Esophagus squamous epithelium (tissue), 5 donors: ENCODE measurements around the gene DOCK8. TPM values are rescaled to one million over a fixed set of nuclear protein-coding genes. Genes with fewer than 3 reads are reported as not detected.

Experiments
- DNase-seq: peaks from one replicate; lab custom pipeline; 2025; lab: John Stamatoyannopoulos, UW
- H3K27ac ChIP-seq, 4 donors: fragments of 200-600 bp; sonication (generic); one replicate each; pipeline ENCODE4 v1.5.1; 2016 to 2019; ENCODE audit warnings: mild to moderate bottlenecking in 1 of 4
- H3K27me3 ChIP-seq, 4 donors: fragments of 200-600 bp; sonication (generic); 1 replicate in 3 of 4; 2 replicates in 1 of 4; pipeline versions ENCODE4 v1.5.1 to v1.6.0; 2017 to 2021; ENCODE audit warnings: antibody characterized with exemption in 1 of 4
- H3K36me3 ChIP-seq, 3 donors: fragments of 200-600 bp; sonication (generic); one replicate each; pipeline ENCODE4 v1.5.1; 2016 to 2019
- H3K4me1 ChIP-seq, 3 donors: fragments of 200-600 bp; sonication (generic); one replicate each; pipeline ENCODE4 v1.5.1; 2017 to 2019
- H3K4me3 ChIP-seq, 4 donors: fragments of 200-600 bp; sonication (generic); 1 replicate in 3 of 4; 2 replicates in 1 of 4; pipeline ENCODE4 v1.5.1; 2016 to 2019; ENCODE audit warnings: mild to moderate bottlenecking in 2 of 4, moderate library complexity in 1 of 4
- H3K9me3 ChIP-seq, 3 donors: fragments of 200-600 bp; sonication (generic); one replicate each; pipeline ENCODE4 v1.5.1; 2016 to 2019
- POLR2A ChIP-seq, 4 donors: fragments of 450-650 bp; IDR thresholded peaks; one replicate each; pipeline ENCODE4 v1.6.1; 2017; ENCODE audit warnings: antibody characterized with exemption in 4 of 4, mild to moderate bottlenecking in 4 of 4, moderate library complexity in 3 of 4
- WGBS, 2 donors: methylation state at CpG; one replicate each; pipeline ENCODE4 v1.1.5; 2018; 5-methylcytosine and 5-hydroxymethylcytosine counted together
- intact Hi-C: fragments of 100-400 bp; cut with DNase I; formaldehyde crosslinking; loops from one replicate; pipeline ENCODE4 v1.15.0; 2022
- total RNA-seq, 4 donors: library from RNA; depleted of rRNA; stranded (reverse); fragments of >200 nt; gene quantifications; one replicate each; pipeline ENCODE4 v1.1.0, GENCODE V29; 2016
- TF ChIP-seq, protein P1 (sequence below), 6 experiments: fragments of 450-650 bp in 4 of 6; fragments of 200-600 bp in 2 of 6; sonication (generic) in 2 of 6; IDR thresholded peaks; one replicate each; pipeline ENCODE4 v1.5.1; 2016 to 2019; ENCODE audit warnings: antibody characterized with exemption in 6 of 6, mild to moderate bottlenecking in 4 of 6, moderate library complexity in 4 of 6
- donor health status: DM: yes; HTN: yes; CAD: no.

The DOCK8 gene
- total RNA-seq, 4 donors from 2014 or later: 6.9 to 21.6 (median 15.2) TPM

- Histone ChIP-seq H3K4me3 (no peak overlapping the region), H3K4me1 (peaks cover 0 to 5% (median 0%) of the 10 kb centered on the region in 3 donors), H3K27me3 (no peaks in the 10 kb centered on the region), H3K27ac (no peak overlapping the region), H3K9me3 (no peaks in the 10 kb centered on the region), H3K36me3 (no peaks in the 10 kb centered on the region)
- DNase-seq: no peak
- intact Hi-C loops: no loop called here
- 73 to 78% methylated on average over 5 of the region's 5 CpGs for WGBS, 2 donors
- TF ChIP-seq POLR2A (IDR thresholded peaks at IDR 0.05): no peak
- TF ChIP-seq, protein P1, sequence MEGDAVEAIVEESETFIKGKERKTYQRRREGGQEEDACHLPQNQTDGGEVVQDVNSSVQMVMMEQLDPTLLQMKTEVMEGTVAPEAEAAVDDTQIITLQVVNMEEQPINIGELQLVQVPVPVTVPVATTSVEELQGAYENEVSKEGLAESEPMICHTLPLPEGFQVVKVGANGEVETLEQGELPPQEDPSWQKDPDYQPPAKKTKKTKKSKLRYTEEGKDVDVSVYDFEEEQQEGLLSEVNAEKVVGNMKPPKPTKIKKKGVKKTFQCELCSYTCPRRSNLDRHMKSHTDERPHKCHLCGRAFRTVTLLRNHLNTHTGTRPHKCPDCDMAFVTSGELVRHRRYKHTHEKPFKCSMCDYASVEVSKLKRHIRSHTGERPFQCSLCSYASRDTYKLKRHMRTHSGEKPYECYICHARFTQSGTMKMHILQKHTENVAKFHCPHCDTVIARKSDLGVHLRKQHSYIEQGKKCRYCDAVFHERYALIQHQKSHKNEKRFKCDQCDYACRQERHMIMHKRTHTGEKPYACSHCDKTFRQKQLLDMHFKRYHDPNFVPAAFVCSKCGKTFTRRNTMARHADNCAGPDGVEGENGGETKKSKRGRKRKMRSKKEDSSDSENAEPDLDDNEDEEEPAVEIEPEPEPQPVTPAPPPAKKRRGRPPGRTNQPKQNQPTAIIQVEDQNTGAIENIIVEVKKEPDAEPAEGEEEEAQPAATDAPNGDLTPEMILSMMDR (IDR thresholded peaks at IDR 0.05): no peak
Measured at GRCh38 chr9:242461-243080, 27.9 kb downstream of the DOCK8 start.

GRCh38 chr9:248278-248961, 33.8 kb downstream of the DOCK8 start:
- 67 to 90% methylated on average over 2 of the region's 2 CpGs for WGBS, 2 donors
- no peaks in the 10 kb centered on the region for H3K27me3 ChIP-seq
- intact Hi-C loops: no loop called here

DNA sequence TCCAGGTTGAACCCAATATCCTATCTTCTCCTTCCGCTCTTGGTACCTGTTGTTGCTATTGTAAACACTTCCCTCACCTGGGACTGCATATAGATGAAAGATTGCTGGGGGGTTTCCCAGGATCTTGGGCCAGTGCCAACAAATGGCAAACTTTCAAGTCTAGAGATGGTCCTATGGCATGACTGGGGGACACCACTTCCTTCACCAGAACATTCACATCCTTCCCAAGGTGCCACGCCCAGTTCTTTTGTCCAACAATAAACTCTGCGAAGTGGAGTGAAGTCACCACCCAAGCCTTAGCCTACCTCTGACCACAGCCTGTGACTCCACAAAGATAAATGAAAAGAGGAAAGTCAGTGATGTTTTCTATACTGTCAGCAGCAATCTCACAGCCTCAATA, 34.4 kb downstream of the DOCK8 start:
- 64 to 81% methylated on average over 3 of the region's 3 CpGs for WGBS, 2 donors
- no peak for DNase-seq
- Histone ChIP-seq H3K27ac (no peak overlapping the region), H3K36me3 (no peaks in the 10 kb centered on the region), H3K4me1 (peaks cover 0 to 30% (median 7%) of the 10 kb centered on the region in 3 donors), H3K27me3 (no peaks in the 10 kb centered on the region), H3K4me3 (no peak overlapping the region), H3K9me3 (no peaks in the 10 kb centered on the region)
- TF ChIP-seq, protein P1 (IDR thresholded peaks at IDR 0.05): no peak
- no peak for TF ChIP-seq POLR2A (IDR thresholded peaks at IDR 0.05)
- intact Hi-C loops: no loop called here

More at GRCh38 chr9:248278-248961, 33.8 kb downstream of the DOCK8 start:
- no peak for DNase-seq
- TF ChIP-seq, protein P1 (IDR thresholded peaks at IDR 0.05): no peak
- TF ChIP-seq POLR2A (IDR thresholded peaks at IDR 0.05): no peak
- H3K9me3 ChIP-seq: no peaks in the 10 kb centered on the region
- peaks cover 0 to 30% (median 7%) of the 10 kb centered on the region in 3 donors for H3K4me1 ChIP-seq
- H3K4me3 ChIP-seq: no peak overlapping the region
- H3K27ac ChIP-seq: no peak overlapping the region
- no peaks in the 10 kb centered on the region for H3K36me3 ChIP-seq

DNA sequence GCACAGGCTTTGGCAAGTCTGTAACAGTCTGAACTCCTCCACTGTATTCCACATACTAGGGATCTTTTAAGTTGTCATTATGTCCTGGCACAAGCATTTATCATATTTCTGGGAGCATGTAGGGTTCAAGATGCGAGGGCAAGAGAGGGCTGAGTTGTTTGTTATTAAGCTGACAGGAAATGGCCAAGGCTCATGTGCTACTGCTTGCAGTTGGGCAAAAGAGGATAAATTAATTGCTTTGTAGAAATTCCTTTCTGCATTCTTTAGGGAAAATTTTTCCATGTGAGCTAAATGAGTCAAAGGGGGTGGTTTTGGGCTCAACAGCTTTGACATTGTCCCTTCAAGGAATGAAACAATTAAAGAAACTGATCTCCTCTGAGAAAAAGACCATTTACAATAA, 35.4 kb downstream of the DOCK8 start:
- no peak overlapping the region for H3K4me3 ChIP-seq
- H3K27me3 ChIP-seq: no peaks in the 10 kb centered on the region
- DNase-seq: no peak
- no peaks in the 10 kb centered on the region for H3K36me3 ChIP-seq
- H3K27ac ChIP-seq: peak overlapping the region in 1 of 4 donors; percentile 59
- intact Hi-C loops: no loop called here
- H3K4me1 ChIP-seq: peaks cover 0 to 30% (median 7%) of the 10 kb centered on the region in 3 donors
- no peak for TF ChIP-seq POLR2A (IDR thresholded peaks at IDR 0.05)
- TF ChIP-seq, protein P1 (IDR thresholded peaks at IDR 0.05): no peak
- WGBS, 2 donors: 18 to 67% methylated on average over 1 of the region's 1 CpG
- no peaks in the 10 kb centered on the region for H3K9me3 ChIP-seq

- intact Hi-C loops: no loop called here
- TF ChIP-seq, protein P1 (IDR thresholded peaks at IDR 0.05): no peak
- TF ChIP-seq POLR2A (IDR thresholded peaks at IDR 0.05): no peak
- H3K9me3 ChIP-seq: no peaks in the 10 kb centered on the region
- H3K36me3 ChIP-seq: no peaks in the 10 kb centered on the region
- H3K4me1 ChIP-seq: peaks cover 0 to 30% (median 7%) of the 10 kb centered on the region in 3 donors
- peak overlapping the region; percentile 7 to 59 (median 31) for H3K27ac ChIP-seq
- no peak for DNase-seq
- H3K27me3 ChIP-seq: no peaks in the 10 kb centered on the region
- no peak overlapping the region for H3K4me3 ChIP-seq
- 41 to 43% methylated on average over 5 of the region's 5 CpGs for WGBS, 2 donors
Measured at GRCh38 chr9:250625-251024, 36.0 kb downstream of the DOCK8 start.
